CD14-positive monocyte (primary cell): ENCODE results near the gene TOMM5. TPM values are rescaled to one million over a fixed set of nuclear protein-coding genes. Genes with fewer than 3 reads are reported as not detected.
"Not testable (repeated sequence)": the region's sequence is repeated elsewhere in the genome, so short reads cannot be mapped to it uniquely, and the experiment has no call there.

Experiments
- DNase-seq, 3 donors: peaks; one replicate each; pipeline ENCODE4 v3.0.0-alpha.2; 2011 to 2022
- H2AFZ ChIP-seq: 2 replicates; pipeline ENCODE4 v1.6.0; 2012; ENCODE audit warnings: mild to moderate bottlenecking, low read depth, low read length, inconsistent platforms; ENCODE audit not compliant: insufficient read depth, poor library complexity, severe bottlenecking
- H3K27ac ChIP-seq, 2 donors: 1 replicate in 1 of 2; 2 replicates in 1 of 2; pipeline ENCODE4 v1.5.1; 2012 to 2013; ENCODE audit warnings: low read length in 2 of 2, control low read depth in 1 of 2, inconsistent platforms in 1 of 2, low read depth in 1 of 2, mild to moderate bottlenecking in 1 of 2
- H3K27me3 ChIP-seq, 2 donors: one replicate each; pipeline versions ENCODE4 v1.6.0 to v1.6.1; 2011 to 2013; ENCODE audit warnings: low read length in 2 of 2; ENCODE audit not compliant: control insufficient read depth in 2 of 2, insufficient read depth in 2 of 2
- H3K36me3 ChIP-seq, 2 donors: replicated peaks in 1 of 2; 1 replicate in 1 of 2; 2 replicates in 1 of 2; pipeline versions ENCODE4 v1.5.1 to v1.6.1; 2012 to 2013; ENCODE audit warnings: low read length in 2 of 2, control low read depth in 1 of 2, inconsistent platforms in 1 of 2, mild to moderate bottlenecking in 1 of 2; ENCODE audit not compliant: insufficient read depth in 2 of 2, control insufficient read depth in 1 of 2
- H3K4me1 ChIP-seq, 2 donors: 1 replicate in 1 of 2; 2 replicates in 1 of 2; pipeline versions ENCODE4 v1.5.1 to v1.6.1; 2012 to 2013; ENCODE audit warnings: low read length in 2 of 2, control low read depth in 1 of 2, inconsistent platforms in 1 of 2, mild to moderate bottlenecking in 1 of 2, moderate library complexity in 1 of 2; ENCODE audit not compliant: insufficient read depth in 2 of 2, control insufficient read depth in 1 of 2
- H3K4me2 ChIP-seq: replicated peaks from 2 replicates; pipeline ENCODE3; 2012; ENCODE audit warnings: low read length, moderate library complexity, mild to moderate bottlenecking; ENCODE audit not compliant: poor library complexity, severe bottlenecking; ENCODE audit errors: extremely low read depth
- H3K4me3 ChIP-seq, 3 experiments: fragments of 200-600 bp in 1 of 3; sonication (generic) in 1 of 3; replicated peaks in 1 of 3; 1 replicate in 2 of 3; 2 replicates in 1 of 3; pipeline ENCODE4 v1.5.1; 2011 to 2013; ENCODE audit warnings: low read length in 3 of 3, mild to moderate bottlenecking in 3 of 3, control low read depth in 2 of 3, low read depth in 2 of 3, inconsistent platforms in 1 of 3, moderate library complexity in 1 of 3
- H3K79me2 ChIP-seq: 2 replicates; pipeline ENCODE4 v1.6.0; 2012; ENCODE audit warnings: mild to moderate bottlenecking, control low read depth, inconsistent platforms, low read length, moderate library complexity; ENCODE audit not compliant: insufficient read depth
- H3K9ac ChIP-seq: 2 replicates; pipeline ENCODE4 v1.6.0; 2017; ENCODE audit warnings: low read length, mild to moderate bottlenecking; ENCODE audit not compliant: insufficient read depth, poor library complexity, severe bottlenecking
- H3K9me3 ChIP-seq, 2 donors: replicated peaks in 1 of 2; 1 replicate in 1 of 2; 2 replicates in 1 of 2; pipeline versions ENCODE4 v1.5.1 to v1.6.1; 2012 to 2013; ENCODE audit warnings: low read length in 2 of 2, control low read depth in 1 of 2; ENCODE audit not compliant: control insufficient read depth in 1 of 2, insufficient read depth in 1 of 2
- H4K20me1 ChIP-seq: 2 replicates; pipeline ENCODE4 v1.6.0; 2012; ENCODE audit warnings: mild to moderate bottlenecking, low read length, control low read depth, moderate library complexity; ENCODE audit not compliant: insufficient read depth
- H3K27ac Mint-ChIP-seq, 7 donors: one replicate each; pipeline ENCODE4 v1.8.0; 2020; ENCODE audit warnings: mild to moderate bottlenecking in 7 of 7, mixed read lengths in 7 of 7, moderate library complexity in 6 of 7, inconsistent platforms in 2 of 7
- H3K27me3 Mint-ChIP-seq, 3 donors: one replicate each; pipeline ENCODE4 v1.8.0; 2021 to 2022; ENCODE audit warnings: low read depth in 3 of 3, mild to moderate bottlenecking in 3 of 3, mixed read lengths in 3 of 3, moderate library complexity in 3 of 3, inconsistent platforms in 1 of 3
- H3K36me3 Mint-ChIP-seq, 2 donors: one replicate each; pipeline ENCODE4 v1.8.0; 2020; ENCODE audit warnings: mixed read lengths in 2 of 2, inconsistent platforms in 1 of 2, mild to moderate bottlenecking in 1 of 2
- H3K4me1 Mint-ChIP-seq: one replicate; pipeline ENCODE4 v1.8.0; 2020; ENCODE audit warnings: mild to moderate bottlenecking, mixed read lengths
- H3K4me3 Mint-ChIP-seq, 2 donors: one replicate each; pipeline ENCODE4 v1.8.0; 2020; ENCODE audit warnings: mild to moderate bottlenecking in 2 of 2, mixed read lengths in 2 of 2, moderate library complexity in 1 of 2
- H3K9me3 Mint-ChIP-seq, 7 donors: one replicate each; pipeline ENCODE4 v1.8.0; 2020 to 2022; ENCODE audit warnings: mixed read lengths in 7 of 7, mild to moderate bottlenecking in 6 of 7, moderate library complexity in 6 of 7, inconsistent platforms in 2 of 7
- WGBS: methylation state at CpG from one replicate; pipeline ENCODE4 v1.1.5; 2013; ENCODE audit warnings: missing lambda C conversion rate; ENCODE audit not compliant: insufficient coverage; 5-methylcytosine and 5-hydroxymethylcytosine counted together
- intact Hi-C, 2 donors: fragments of 100-400 bp; cut with micrococcal nuclease; formaldehyde crosslinking; loops; one replicate each; pipeline versions ENCODE4 v1.15.0 to v1.15.1; 2023
- polyA plus RNA-seq, 3 donors: library from polyadenylated mRNA; depleted of rRNA in 1 of 3; unstranded in 2 of 3; stranded (reverse) in 1 of 3; fragments of 300-500 nt in 2 of 3; fragments of >200 nt in 1 of 3; fragmentation: Illumina TruSeq in 2 of 3; gene quantifications; 1 replicate in 2 of 3; 2 replicates in 1 of 3; pipeline ENCODE4 v1.2.3, GENCODE V29; 2012 to 2021
- TF ChIP-seq, protein P1 (sequence below): fragments of 200-600 bp; IDR thresholded peaks from one replicate; pipeline ENCODE4 v1.8.0; 2022; ENCODE audit warnings: antibody characterized with exemption, mild to moderate bottlenecking

TOMM5 gene
- polyA plus RNA-seq, 3 donors, result 35.0 to 117 (median 112) TPM

DNA sequence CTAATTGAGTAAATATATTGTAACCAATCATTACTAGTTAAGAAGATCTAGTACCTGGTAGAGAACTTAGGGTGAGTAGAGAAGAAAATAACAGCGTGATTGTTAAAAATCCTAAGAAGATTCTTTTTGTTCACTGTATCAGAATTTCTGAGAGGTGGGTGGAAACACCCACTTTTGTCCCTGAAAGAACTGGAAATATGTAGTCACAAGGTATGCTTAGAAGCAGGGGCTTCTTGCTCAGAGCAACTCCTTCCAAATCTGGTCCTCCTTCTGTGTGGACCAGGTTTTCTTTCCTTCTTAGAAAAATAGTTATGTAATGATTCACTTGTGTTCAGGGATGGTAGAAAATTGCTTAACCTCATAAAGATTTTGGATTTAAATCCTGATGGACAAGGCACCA lies 11.9 kb upstream of the TOMM5 start:
- Mint-ChIP-seq H3K9me3 (no peaks in the 10 kb centered on the region), H3K27ac (no peak overlapping the region), H3K4me3 (no peak overlapping the region), H3K27me3 (peaks cover 4 to 23% (median 13%) of the 10 kb centered on the region in 3 donors), H3K4me1 (no peaks in the 10 kb centered on the region), H3K36me3 (no peaks in the 10 kb centered on the region)
- H3K4me1 ChIP-seq, result no peaks in the 10 kb centered on the region
- no peak overlapping the region for H3K4me3 ChIP-seq
- no peak overlapping the region for H3K27ac ChIP-seq
- TF ChIP-seq, protein P1, sequence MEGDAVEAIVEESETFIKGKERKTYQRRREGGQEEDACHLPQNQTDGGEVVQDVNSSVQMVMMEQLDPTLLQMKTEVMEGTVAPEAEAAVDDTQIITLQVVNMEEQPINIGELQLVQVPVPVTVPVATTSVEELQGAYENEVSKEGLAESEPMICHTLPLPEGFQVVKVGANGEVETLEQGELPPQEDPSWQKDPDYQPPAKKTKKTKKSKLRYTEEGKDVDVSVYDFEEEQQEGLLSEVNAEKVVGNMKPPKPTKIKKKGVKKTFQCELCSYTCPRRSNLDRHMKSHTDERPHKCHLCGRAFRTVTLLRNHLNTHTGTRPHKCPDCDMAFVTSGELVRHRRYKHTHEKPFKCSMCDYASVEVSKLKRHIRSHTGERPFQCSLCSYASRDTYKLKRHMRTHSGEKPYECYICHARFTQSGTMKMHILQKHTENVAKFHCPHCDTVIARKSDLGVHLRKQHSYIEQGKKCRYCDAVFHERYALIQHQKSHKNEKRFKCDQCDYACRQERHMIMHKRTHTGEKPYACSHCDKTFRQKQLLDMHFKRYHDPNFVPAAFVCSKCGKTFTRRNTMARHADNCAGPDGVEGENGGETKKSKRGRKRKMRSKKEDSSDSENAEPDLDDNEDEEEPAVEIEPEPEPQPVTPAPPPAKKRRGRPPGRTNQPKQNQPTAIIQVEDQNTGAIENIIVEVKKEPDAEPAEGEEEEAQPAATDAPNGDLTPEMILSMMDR, result no peak
- H3K4me2 ChIP-seq, result no peak overlapping the region
- H2AFZ ChIP-seq, result no peak overlapping the region
- intact Hi-C loops, result loop anchor here in 1 of 2 donors (5.0 kb wide), 1 partner anchor 52 kb away; no protein-coding TSS in a partner anchor
- H3K9ac ChIP-seq, result no peak overlapping the region
- DNase-seq, result no peak
- peaks cover 3 to 6% of the 10 kb centered on the region in 2 donors for H3K27me3 ChIP-seq
- WGBS, result no CpG with 5 or more reads among the region's 1 CpG
- no peaks in the 10 kb centered on the region for H3K36me3 ChIP-seq
- no peaks in the 10 kb centered on the region for H3K9me3 ChIP-seq
- no peaks in the 10 kb centered on the region for H3K79me2 ChIP-seq
- no peaks in the 10 kb centered on the region for H4K20me1 ChIP-seq

DNA sequence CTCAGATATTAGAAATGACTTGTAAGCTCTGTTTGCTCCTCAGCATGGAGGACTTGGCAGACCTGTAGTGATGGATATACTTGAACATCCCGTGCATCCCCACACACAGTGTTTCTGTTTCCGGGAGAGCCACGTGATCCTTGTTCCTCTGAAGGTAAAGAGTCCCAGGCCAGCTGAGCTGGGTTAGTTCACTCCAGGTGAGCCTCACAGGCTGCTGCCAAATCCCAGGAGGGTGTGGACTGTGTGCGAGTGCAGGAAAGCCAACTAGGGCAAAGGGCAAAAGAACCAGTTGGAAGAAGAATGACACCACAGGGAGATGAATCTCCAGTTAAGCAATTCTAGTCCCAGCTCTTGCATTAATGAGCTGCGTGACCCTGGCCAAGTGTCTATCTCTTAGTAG lies 10.4 kb upstream of the TOMM5 start:
- WGBS, result 86% methylated on average over 2 of the region's 5 CpGs
- no peaks in the 10 kb centered on the region for H3K36me3 ChIP-seq

DNA sequence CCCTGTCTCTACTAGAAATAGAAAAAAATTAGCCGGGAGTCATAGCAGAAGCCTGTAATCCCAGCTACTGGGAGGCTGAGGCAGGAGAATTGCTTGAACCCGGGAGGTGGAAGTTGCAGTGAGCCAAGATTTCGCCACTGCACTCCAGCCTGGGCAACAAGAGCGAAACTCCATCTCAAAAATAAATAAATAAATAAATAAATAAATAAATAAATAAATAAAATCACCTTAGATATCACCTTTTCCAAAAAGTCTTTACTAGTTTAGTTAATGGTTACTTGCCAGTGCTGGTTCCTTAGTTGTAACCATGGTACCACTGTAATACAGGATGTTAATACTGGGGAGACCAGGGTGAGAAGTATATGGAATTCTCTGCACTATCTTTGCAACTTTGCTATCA lies 9.7 kb upstream of the TOMM5 start:
- H3K36me3 Mint-ChIP-seq, H3K4me3 Mint-ChIP-seq, H2AFZ ChIP-seq, H3K27ac Mint-ChIP-seq, H3K4me1 Mint-ChIP-seq, H4K20me1 ChIP-seq, H3K27me3 ChIP-seq, H3K9me3 ChIP-seq, H3K4me2 ChIP-seq, H3K36me3 ChIP-seq, H3K4me3 ChIP-seq, H3K4me1 ChIP-seq, DNase-seq, H3K9ac ChIP-seq, H3K27ac ChIP-seq, H3K9me3 Mint-ChIP-seq, H3K79me2 ChIP-seq: not testable (repeated sequence)
- intact Hi-C loops, result loop anchor here in 1 of 2 donors (5.0 kb wide), 1 partner anchor 50 kb away; no protein-coding TSS in a partner anchor
- 100% methylated on average over 1 of the region's 4 CpGs for WGBS
- peaks cover 6 to 20% (median 7%) of the 10 kb centered on the region in 3 donors for H3K27me3 Mint-ChIP-seq

More for the DNA sequence above, 10.4 kb upstream of the TOMM5 start:
- no peak overlapping the region for H2AFZ ChIP-seq
- peaks cover 4 to 21% (median 11%) of the 10 kb centered on the region in 3 donors for H3K27me3 Mint-ChIP-seq
- peaks cover 3 to 6% of the 10 kb centered on the region in 2 donors for H3K27me3 ChIP-seq
- H3K79me2 ChIP-seq, result no peaks in the 10 kb centered on the region
- no peaks in the 10 kb centered on the region for H3K36me3 Mint-ChIP-seq
- H3K4me3 Mint-ChIP-seq, result no peak overlapping the region
- no peak overlapping the region for H3K4me3 ChIP-seq
- H3K4me1 ChIP-seq, result no peaks in the 10 kb centered on the region
- no peak for DNase-seq
- no peaks in the 10 kb centered on the region for H4K20me1 ChIP-seq
- intact Hi-C loops, result loop anchor here in 1 of 2 donors (5.0 kb wide), 1 partner anchor 51 kb away; no protein-coding TSS in a partner anchor
- H3K4me2 ChIP-seq, result no peak overlapping the region
- H3K9ac ChIP-seq, result no peak overlapping the region
- TF ChIP-seq, protein P1, result no peak
- H3K27ac Mint-ChIP-seq, result no peak overlapping the region
- no peaks in the 10 kb centered on the region for H3K9me3 Mint-ChIP-seq
- H3K27ac ChIP-seq, result no peak overlapping the region
- H3K9me3 ChIP-seq, result no peaks in the 10 kb centered on the region
- no peaks in the 10 kb centered on the region for H3K4me1 Mint-ChIP-seq
